ENCODE results near the gene EHD4.

EHD4 gene

DNA sequence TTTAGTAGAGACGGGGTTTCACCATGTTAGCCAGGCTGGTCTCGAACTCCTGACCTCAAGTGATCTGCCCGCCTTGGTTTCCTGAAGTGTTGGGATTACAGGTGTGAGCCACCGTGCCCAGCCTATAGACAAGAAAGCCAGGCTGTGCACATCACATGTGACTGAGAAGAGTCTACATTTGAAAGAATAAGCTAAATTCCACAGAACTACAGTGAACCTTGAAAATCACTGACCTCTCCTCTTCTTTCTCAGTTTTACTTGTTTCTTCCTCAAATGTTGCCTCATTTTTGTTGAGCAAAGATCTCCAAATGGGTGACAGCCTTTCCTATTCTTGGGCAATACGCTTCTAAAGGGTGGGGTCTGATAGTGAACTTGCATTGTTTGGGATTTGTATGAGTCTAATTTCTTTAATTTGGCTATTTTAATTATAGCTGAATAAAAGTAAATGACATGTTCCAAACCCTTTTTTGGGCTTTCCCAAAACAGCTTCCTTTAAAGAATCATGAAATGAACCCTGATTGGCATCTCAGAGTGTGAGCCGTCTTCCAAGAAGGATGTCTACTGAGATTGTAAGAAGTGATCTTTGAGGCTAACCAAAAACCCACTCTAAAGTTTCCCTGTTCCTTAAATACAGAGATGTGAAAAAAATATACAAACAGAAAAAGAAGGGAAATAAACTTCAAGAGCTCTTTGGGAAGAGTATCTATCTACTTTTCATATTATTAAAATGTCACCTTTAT is 56.9 kb downstream of the EHD4 start:
- DNase-seq, result no peak

DNA sequence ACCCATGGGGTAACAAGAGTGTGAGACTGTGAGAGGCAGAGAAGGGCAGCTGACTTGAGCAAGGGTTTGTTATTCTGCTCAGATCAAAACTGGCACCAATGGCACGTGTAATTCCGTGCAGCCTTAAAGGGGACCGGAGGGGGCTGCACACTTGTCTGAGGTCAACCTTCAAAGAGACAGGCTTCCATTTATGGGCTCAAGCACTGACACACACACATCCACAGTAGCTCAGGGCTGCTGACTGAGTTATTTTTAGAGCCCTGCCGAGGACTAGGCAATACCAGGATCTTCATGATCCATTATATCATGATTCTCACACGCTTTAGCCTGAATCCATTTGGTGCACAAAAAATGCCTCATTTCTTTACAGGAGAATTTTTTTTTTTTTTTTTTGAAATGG is 57.9 kb downstream of the EHD4 start:
- no peak for DNase-seq

DNA sequence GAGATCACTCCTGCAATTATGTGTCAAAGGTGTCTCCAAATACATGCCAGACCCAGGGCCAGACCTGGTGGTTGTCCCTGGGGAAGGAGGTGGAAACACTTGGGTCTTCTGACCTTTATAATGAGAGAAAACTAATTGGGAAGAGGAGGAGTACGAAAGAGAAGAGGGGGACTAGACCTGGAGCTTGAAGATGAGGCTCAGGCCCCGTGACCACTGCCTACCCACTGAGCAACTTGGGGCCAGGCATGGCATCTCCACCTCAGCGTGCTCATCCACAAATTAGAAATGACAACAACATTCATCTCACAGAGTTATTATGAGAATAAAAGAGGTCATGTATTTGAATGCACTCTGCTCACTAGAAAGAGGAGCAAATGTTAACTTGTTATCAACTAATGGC is 59.1 kb downstream of the EHD4 start:
- DNase-seq, result no peak

DNA sequence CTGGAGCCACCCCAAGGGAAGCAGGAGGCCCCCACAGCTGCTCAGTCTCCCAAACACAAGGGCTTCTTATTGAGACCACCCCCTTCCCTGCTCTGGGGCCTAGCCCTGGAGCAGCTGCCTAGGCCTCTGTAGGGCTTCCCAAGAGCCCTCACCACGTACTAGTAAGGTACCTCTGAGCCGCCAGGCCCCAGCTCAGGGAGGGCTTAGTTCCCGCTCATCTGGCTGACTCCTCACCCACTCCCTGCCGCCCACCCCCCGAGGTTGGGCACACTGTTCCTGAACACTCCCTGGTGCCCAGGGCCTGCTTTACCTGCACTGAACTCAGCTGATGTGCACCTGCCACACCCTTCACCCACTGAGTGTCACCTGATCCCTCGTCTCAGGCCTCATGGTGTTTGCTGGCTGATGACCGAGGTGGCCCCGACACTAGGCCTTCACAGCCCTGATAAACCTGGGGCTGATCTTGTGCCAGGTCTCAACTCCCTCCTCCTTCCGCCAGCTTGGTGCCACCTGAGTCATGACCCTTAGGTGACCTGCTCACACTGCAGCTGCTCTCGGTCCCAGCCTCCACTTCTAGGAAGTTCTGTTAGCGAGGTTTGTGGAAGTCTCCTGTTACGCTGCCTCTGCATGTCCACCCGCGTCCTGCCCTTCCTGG is 60.5 kb downstream of the EHD4 start:
- DNase-seq, result no peak

DNA sequence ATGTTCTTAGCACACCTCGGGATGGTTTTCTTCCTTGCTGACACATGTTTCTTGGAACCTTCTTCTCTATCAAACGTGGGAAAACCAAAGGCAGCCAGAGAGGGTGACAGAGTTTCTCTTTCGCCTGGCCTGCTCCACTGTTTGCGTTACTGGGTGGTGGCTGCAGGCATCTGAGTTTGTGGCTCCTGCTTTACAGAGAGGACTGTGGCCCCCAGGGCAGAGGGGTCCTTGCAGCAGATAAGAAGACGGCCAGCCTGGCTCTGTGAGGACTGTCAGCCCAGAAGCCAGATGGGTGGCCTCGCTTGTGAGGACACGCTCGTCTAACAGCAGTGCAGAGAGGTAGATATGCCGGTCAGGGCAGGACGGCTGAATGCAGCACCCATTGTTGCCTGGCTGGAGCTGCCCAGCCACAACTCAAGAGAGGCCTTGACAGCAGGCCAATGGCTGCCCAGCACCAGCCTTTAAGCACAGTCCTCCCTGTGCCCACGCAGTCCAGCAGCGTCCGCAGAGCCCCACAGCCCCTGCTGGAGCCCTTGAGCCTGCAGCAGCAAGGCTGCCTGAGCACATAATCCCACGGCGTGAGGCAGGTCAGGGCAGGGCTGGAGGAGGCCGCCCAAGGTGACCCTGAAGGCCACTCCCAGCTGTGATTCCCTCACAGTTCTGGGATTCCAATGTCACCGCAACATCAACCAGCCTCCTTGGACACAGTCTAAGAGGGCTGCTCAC is 63.5 kb downstream of the EHD4 start:
- DNase-seq, result no peak

DNA sequence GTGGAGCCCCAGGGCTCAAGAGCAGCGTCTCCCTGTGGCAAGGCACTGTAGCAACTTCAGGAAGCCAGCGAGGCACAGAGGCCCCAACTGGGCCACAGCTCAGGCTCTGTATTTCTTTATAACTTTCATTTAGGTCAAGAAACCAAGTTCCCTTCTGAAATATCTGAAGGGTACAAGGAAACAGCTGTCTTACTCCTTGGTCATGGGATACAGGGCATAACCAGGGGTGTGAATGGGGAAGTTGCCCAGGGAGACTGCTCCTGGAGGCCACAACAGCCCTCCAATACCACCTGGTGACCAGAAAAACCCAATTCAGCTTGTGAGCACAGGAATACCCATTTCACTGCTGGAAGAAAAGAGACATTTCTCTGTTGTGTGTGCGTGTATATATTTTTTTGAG is 65.2 kb downstream of the EHD4 start:
- DNase-seq, result no peak

DNA sequence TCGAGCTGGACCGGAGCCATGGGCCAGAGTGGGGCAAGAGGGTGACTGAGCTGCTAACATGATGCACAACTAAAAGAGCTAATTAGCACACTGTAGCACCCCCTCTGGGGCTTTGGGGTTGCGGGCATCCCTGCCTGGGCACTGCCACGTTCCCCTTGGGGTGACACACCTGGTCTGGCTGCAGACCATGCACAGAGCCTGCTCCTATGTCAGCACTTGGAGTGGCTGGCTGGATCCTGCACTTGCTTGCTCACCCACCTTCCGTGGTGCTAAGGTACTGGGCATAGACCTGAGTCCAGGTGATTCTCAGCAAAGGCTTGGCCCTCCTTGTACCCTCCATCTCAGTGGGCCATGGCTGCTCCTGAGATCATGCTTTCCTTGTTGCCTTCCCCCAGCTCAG is 65.7 kb downstream of the EHD4 start:
- DNase-seq, result no peak

DNA sequence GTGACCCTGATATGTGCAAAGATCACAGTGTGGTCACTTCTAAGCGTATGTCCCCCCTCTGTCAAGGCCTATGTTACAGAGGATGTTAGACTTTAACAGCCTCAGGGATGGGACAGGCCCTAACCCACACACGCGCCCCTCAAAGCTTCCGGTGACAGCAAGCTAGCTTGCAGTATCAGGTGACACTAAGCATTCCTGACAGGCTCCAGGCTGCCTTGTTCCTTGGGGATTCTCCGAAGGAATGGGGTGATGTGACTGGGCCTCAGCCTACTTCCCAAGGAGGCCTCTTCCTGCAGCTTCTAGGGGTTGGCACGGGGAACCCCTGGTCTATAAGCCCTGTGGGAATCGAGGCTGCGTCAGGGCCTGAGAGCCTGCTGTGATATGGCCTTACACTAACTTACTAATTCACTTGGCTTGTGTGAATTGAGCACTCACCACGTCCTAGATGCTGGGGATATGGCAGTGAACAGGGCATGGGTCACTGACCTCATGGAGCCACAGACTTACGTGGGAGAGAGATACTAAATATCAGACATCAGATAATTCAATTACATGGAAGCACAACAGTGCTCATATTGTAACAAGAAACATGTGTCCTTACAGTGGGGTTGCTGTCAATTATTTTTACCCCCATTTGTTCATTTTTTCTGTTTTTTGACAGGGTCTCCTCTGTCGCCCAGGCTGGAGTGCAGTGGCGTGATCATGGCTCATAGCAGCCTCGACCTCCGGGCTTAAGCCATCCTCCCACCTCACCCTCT is 67.1 kb downstream of the EHD4 start:
- no peak for DNase-seq

DNA sequence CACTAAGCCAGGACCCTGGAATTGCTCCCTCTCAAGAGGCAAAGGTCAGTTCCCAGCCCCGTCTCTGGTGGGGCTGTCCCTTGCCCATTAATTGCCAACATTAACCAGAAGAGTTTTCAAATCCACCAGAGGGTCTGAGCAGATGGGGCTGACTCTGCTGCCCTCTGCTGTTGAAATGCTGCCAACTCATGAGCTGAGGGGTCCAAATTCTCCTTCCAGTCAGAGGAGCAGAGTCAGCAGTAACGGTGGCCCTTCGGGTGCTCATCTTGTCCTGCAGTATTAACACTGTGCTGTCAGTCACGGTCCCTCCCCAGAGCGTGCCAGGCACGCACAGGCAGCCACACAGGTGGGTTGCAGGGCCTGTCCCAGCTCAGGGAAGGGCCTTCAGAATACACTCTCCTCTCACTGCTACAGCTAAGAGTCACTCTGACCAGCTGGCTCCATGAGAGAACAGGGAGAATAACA is 67.8 kb downstream of the EHD4 start:
- DNase-seq, result peak; percentile 63

DNA sequence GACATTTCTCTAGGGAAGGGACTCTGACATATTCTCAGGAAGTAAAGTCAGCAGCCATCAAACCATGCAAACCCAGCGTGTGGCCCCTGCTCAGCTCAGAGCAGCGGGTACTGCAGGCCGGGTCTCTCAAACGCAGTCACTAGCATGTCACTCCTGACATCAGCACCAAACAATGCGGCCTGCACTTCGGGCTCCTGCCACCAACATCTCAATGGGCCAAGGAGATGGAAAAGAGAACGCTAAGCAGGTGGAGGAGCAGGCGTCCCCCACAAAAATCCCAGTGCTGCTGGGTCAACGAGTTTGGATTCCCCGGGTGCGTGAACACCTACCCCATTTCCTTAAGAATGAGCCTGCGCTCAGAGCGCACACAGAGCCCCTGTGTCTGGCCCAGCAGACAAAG is 68.6 kb downstream of the EHD4 start:
- DNase-seq, result no peak

DNA sequence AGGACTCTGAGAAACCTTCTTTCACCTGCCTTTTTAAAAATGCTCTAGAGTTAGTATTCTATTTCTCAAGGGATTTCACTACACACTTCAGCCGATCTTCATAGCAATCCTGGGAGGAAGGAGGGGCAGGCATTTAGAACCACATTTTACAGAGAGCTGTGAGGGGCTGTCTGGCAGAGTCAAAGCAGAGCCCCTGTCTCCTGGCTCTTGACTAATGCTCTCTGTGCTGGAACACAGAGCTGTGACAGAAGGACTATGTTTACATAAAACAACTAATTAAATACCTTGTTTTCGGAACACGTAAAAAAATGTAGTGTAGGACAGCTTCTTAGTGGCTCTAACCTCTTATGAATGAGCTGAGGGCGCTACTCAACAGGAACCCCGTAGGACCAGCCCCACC is 70.9 kb downstream of the EHD4 start:
- DNase-seq, result no peak

DNA sequence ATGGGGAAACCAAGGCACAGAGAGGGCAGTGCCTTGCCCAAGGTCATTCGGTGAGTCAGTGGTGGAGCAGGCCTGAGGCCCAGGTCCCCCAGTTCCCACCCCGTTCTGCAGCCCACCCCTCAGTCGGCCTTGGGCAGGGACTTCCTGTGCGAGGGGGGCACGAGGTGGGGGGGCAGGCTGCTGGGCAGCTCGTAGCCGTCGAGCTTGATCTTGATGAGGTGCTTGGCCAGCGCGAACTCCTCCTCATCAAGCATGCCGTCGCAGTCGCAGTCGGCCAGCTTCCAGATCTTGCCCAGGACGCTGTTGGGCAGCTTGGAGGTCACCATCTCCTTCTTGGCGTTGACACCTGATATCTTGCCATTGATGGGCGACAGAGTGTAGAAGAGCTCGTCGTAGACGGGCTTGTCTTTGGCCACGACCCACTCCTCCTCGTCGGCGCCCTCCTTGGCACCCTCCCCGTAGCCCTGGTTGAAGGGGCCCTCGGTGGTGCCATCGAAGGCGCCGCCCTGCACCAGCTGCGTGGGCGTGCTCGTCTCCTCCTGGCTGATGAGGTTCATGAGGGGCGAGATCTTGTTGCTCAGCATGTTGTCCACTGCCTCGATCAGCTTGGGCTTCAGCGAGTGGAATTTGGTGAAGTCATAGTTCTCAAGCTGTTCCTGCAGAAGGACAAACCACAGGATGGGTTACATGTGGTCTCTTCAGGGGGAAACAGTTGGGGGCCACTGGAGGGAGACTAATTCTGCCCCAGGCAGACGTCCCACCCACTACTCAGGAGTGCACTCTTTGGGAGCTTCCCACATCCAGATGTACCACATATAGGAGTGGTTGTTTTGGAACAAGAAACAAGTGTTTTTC is 71.6 kb downstream of the EHD4 start:
- DNase-seq, result no peak

DNA sequence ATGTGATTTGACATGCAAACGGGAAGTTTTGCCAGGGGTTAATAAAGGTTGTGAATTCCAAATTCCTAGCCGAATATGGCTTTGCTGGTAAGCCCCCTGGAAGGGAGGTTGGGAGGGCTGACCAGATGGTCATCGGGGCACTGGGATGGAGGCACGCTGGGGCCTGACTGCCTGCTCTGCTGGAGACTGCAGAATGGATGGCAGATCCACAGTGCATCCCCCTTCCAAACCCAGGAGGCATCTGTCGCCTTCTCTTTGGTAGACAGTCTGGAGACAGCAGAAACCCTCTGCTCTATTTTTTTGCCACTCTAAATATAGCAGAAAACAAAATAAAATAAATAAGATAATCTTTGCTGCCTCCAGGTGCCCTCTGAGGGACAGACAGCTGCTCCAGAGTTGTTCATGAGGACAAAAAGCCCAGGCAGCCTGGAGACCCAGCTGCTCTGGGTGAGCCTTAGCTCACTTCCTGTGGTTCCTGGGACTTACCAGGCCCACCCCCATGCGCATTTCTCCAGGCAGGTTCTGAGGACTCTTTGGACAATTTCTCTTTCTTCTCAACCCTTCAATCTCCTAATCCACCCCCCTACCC is 72.4 kb downstream of the EHD4 start:
- no peak for DNase-seq

DNA sequence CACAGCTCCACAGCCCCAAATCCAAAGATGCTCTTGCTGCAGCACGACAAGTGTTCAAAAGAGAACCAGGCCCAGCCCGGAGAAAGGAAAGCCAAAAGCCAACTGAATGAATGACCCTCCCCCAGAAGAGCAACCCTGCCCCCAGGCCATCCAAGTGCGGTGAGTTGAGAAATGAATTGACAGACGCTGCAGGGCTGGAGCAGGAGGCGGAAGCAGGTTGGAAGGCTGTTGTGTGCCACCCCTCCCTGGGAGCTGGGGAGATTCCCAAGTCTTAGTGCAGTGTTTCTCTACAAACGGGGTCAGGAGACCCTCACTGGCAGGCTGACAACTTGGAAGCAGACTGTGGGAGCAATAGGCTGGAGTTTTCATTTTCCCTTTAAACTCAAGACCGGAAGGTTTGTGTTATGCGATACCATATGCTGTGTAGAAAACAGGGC is 75.0 kb downstream of the EHD4 start:
- no peak for DNase-seq

DNA sequence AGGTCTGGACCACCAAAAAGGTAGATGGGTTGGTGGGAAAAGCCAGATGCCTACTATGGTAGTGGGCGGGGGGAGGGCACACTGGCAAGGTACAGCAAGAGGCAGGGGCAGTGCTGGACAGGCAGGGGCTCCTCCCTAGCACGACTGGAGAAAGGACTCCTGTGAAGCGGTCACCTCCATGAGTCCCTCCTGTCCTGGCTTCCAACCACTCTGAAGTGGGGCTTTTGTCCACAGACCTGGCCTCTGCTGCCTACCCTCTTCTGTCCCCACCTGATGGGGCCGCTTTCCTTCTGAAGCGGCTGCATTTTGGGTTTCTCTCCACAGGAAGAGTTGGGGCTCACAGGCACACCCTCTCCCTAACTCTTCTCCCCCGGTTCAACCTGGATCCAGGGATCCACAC is 75.8 kb downstream of the EHD4 start:
- no peak for DNase-seq

DNA sequence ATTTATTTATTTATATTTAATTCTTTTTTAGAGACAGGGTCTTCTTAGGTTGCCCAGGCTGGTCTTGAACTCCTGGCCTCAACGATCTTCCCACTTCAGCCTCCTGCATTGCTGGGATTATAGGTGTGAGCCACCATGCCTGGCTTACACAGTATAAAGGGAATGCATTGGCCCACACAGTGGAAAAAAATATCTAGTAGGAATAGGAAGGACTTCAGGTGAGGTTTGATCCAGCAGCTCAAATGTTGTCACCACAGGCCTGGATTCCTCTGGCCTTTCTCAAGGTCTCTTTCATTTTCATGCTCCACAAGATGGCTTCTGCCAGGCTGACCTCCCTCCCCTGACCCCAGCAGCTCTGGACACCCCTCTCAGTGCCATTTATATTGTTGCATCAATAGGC is 76.4 kb downstream of the EHD4 start:
- no peak for DNase-seq

DNA sequence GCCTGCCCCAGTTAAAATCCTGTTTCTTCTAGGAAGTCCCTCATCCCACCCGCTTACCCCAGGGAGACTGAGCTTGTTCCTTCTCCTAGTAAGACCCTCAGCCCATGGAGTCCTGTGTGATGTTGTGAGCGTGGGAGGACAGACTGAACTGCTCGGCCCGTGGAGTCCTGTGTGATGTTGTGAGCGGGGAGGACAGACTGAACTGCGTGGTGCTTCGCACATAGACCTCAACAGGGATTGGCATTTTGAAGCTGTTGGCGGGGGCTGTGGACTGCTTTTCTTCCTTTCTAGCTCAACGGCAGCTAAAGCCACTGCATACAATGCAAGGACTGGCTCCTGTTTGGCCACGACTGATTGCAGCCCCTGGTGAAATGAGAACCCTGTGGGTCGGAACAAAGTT is 76.9 kb downstream of the EHD4 start:
- DNase-seq, result no peak

DNA sequence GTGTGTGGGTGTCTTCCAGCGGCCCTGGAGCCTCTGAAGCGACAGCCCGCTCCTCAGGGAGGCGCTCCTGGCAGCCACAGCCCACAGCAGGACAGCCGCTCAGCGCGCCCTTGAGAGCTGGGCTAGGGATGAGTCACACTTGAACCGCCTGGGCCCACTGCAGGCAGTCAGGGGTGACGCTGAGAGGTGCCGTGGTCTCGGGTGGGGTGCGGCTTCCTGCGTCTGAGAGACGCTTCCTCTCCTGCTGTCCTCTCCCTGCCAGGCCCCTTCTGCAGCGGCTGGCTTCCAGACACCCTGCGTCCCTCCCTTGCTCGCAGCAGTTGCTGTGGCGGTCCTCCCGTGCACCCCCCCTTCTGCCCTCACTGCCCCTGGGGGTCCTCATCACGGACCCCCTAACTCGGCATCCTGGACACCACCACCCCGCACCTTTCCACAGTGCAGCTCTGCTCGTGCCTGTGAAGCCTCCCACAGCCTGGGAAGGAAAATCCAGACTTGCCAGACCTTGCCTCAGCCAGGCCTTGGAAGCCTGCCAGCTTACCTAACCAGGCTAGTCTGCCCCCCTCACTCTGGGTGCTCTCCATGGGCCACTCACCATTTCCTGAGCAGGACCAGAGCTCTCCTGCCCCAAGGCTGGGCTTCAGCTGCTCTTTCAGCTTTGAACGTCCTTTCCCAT is 77.4 kb downstream of the EHD4 start:
- DNase-seq, result peak; percentile 88

DNA sequence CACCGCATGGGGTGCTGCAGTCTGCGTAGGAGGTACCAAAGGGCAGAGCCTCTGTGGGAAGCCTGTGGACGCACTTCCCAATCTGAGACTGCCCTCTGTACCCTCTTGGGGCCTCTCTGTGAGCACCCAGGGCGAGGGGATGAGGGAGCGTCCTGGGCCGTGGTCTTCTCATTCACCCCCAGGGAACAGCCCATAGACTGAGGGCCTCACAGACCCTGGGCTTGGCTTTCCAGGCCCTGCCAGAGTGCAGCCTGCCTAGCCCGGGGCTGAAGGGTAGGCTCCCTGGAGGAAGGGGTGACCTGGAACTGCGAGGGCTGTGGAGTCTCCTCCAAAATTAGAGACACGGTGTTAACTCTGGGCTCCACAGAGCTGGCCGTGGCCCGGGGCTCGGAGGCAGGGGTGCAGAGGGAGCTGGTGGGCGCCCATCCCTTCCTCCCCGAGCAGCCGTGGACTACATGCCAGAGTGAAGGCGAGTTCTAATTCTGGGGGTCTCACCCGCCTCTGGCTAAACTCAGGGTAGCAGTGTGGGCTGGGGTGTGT is 78.0 kb downstream of the EHD4 start:
- no peak for DNase-seq

DNA sequence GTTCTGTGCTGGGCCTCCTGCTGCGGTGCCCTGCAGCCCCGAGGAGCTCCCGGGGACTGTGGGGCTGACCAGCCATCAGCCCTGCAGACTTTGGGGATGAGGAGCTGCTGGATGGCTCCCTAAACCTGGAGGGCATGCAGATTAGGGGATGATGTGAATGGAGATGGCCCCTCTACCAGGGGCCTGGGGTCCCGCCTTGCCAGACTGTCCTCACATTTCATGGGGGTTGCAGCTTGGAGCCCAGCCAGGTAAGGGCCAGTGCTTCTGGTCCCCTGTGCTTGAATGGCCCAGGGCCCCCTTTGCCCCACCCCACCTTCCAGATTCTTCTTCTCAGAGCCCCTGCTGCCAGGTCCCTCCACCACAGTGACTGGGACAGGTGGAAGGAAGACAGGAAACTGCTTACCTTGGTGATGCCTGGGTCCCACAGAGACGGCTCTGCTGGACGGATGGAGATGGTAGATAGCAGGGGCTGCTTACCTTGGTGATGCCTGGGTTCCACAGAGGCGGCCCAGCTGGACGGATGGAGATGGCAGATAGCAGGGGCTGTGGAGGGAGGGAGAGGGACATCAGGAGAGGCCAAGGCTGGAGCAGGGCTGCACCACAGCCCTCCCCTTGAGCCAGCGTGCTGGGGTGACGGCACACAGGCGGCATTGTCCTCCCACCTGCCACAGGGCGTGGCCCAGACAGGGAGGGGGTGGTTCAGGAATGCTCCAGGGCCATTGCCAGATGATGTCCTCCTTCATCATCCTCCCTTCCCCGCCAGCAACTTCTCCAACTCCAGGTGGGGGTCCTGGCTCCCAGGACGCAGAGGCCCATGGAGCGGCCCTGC is 78.7 kb downstream of the EHD4 start, which contains the start of gene SPTBN5:
SPTBN5 (minus strand) TSS at position 632 of the 829 bp plus-strand sequence; CDS start at position 76, 556 bp downstream.
- no peak for DNase-seq

All from activated effector memory CD4-positive, alpha-beta T cell treated with Interleukin-2 at 50 U/mL for 16 hours (primary cell).